ENCODE results near the gene NGF. TPM values are rescaled to one million over a fixed set of nuclear protein-coding genes. Genes with fewer than 3 reads are reported as not detected.

Gene NGF
- total RNA-seq, 1 donor, result 20.2 TPM

- no peak overlapping the region for H3K4me3 ChIP-seq (ENCODE audit: low read depth, low read length)
- DNase-seq (ENCODE audit: low read depth), result no peak
- no peak for TF ChIP-seq CTCF (IDR thresholded peaks at IDR 0.05; ENCODE audit: insufficient read depth, low read length)
Observed at GRCh38 chr1:115286431-115287205, 51.4 kb downstream of the NGF start.

GRCh38 chr1:115284209-115284608, 53.8 kb downstream of the NGF start:
- peak overlapping the region; percentile 48 for H3K4me3 ChIP-seq (ENCODE audit: low read depth, low read length)
- DNase-seq (ENCODE audit: low read depth), result peak; percentile 52
- no peak for TF ChIP-seq CTCF (IDR thresholded peaks at IDR 0.05; ENCODE audit: insufficient read depth, low read length)

GRCh38 chr1:115283681-115284146, 54.3 kb downstream of the NGF start:
- no peak for TF ChIP-seq CTCF (IDR thresholded peaks at IDR 0.05; ENCODE audit: insufficient read depth, low read length)
- peak overlapping the region; percentile 48 for H3K4me3 ChIP-seq (ENCODE audit: low read depth, low read length)
- DNase-seq (ENCODE audit: low read depth), result no peak

- TF ChIP-seq CTCF (IDR thresholded peaks at IDR 0.05; ENCODE audit: insufficient read depth, low read length), result no peak
- no peak for DNase-seq (ENCODE audit: low read depth)
- peak overlapping the region; percentile 48 for H3K4me3 ChIP-seq (ENCODE audit: low read depth, low read length)
Observed at GRCh38 chr1:115283249-115283648, 54.8 kb downstream of the NGF start.

DNA sequence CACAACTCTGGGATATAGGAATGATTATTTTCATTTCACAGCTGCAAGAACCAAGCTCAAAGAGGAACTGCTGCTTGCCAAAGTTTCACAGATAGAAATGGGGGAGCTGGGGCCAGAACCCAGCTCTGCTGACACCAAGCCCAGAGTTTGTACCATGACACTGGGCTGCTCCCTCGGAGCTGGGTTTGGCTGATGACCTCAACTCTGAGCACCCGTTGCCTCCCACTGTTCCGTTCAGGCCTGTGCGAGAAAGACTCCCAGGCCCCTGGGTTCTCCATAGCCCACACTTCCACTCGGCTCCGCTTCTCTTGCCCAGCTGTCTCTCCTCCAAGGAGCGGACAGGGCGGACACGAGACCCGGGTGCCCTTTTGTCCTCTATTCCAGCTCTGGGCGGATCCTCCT, 55.2 kb downstream of the NGF start:
- peak; percentile 88 for DNase-seq (ENCODE audit: low read depth)
- no peak for TF ChIP-seq CTCF (IDR thresholded peaks at IDR 0.05; ENCODE audit: insufficient read depth, low read length)
- H3K4me3 ChIP-seq (ENCODE audit: low read depth, low read length), result peak overlapping the region; percentile 48

DNA sequence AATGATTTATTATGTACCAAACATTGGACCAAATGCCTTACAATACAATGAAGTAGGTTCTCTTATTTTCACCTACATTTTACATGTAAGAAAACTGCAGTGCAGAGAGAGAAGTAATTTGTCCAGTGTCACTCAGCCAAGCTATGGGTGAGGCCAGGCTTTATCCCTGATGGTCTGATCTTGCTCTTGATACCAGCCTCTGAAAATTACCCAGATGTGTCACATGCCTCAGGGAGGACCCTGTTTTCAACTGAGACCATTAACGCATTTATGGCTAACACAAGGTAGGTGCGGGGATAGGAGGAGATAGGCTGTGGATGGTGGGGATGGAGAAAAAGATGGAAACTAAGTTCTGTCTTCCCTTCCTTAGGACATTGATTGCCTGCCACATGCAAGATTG, 56.9 kb downstream of the NGF start:
- TF ChIP-seq CTCF (IDR thresholded peaks at IDR 0.05; ENCODE audit: insufficient read depth, low read length), result no peak

More for the DNA sequence above, 56.9 kb downstream of the NGF start:
- no peak overlapping the region for H3K4me3 ChIP-seq (ENCODE audit: low read depth, low read length)
- no peak for DNase-seq (ENCODE audit: low read depth)
